SK-MEL-5 (cell line): ENCODE results near the gene MFAP4. TPM values are rescaled to one million over a fixed set of nuclear protein-coding genes. Genes with fewer than 3 reads are reported as not detected.

Experiments
- small RNA-seq, 2 experiments: library from RNA; depleted of rRNA; stranded (forward); fragments of <200 nt; gene quantifications; one replicate each; pipeline ENCODE3, GENCODE V24; 2014
- total RNA-seq: library from RNA; depleted of rRNA; stranded (reverse); fragments of >200 nt; shearing (Covaris generic); gene quantifications from 2 replicates; pipeline ENCODE4 v1.2.3, GENCODE V29; 2014; rRNA removed

MFAP4 gene
- total RNA-seq, 1 experiment from 2014 or later = not detected

Small RNA genes lying within 50 kb of the gene (small RNA-seq; reads per million reads assigned to genes)
- gene MIR1180 = 0.15 to 9.0 reads per million in 2 experiments
- gene RF00537 = 0 reads per million in 2 experiments

Other genes with a start within 250 kb of the MFAP4 start
- gene EPN2, start 149.8 kb downstream of the MFAP4 start, total RNA-seq = 14.0 and 15.2 TPM in 2 replicates
- 14.8 and 19.0 TPM in 2 replicates for gene B9D1, start 24.5 kb downstream of the MFAP4 start, total RNA-seq
- gene MAPK7, start 8.7 kb downstream of the MFAP4 start, total RNA-seq = 2.1 and 3.8 TPM in 2 replicates
- gene RNF112, start 24.0 kb upstream of the MFAP4 start, total RNA-seq = not detected in 2 replicates
- gene SLC47A1, start 146.7 kb upstream of the MFAP4 start, total RNA-seq = 17.0 and 17.3 TPM in 2 replicates